ENCODE data around the gene COBLL1.

GRCh38 chr2:164664070-164664469 is 177.6 kb downstream of the COBLL1 start:
- TF ChIP-seq CTCF (conservative IDR thresholded peaks at IDR 0.05) (no peak), EZH2 (IDR thresholded peaks at IDR 0.05; ENCODE audit: low read depth) (no peak)
